Measurements from ENCODE around the gene FASLG. TPM values are rescaled to one million over a fixed set of nuclear protein-coding genes. Genes with fewer than 3 reads are reported as not detected.

The FASLG gene
- total RNA-seq, 6 donors from 2014 or later: 0.46 to 0.91 (median 0.52) TPM; not detected in 2

DNA sequence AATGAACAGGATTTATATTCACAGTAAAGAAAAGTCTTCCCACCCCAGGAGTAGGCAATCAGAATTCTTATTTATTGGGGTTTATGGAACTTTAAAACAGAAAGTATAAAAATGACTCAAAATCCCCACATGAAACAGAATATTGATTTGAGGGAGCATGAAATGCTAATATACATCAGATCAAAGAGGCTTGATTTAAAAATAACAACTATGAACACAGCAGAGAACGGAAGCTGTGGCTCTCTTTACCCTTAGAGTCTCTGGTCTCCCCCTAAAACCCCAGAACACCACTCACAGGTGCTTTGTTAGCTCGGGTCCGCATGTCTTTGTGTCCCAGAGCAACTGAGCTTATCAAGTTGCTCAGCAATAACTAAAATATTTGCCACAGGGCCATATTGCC is 31.2 kb upstream of the FASLG start:
- no peak overlapping the region for H3K4me3 ChIP-seq
- no peak for DNase-seq
- TF ChIP-seq POLR2AphosphoS5 (IDR thresholded peaks at IDR 0.05) (no peak), EP300 (IDR thresholded peaks at IDR 0.05) (no peak), POLR2A (IDR thresholded peaks at IDR 0.05) (no peak)
- TF ChIP-seq, protein P1, sequence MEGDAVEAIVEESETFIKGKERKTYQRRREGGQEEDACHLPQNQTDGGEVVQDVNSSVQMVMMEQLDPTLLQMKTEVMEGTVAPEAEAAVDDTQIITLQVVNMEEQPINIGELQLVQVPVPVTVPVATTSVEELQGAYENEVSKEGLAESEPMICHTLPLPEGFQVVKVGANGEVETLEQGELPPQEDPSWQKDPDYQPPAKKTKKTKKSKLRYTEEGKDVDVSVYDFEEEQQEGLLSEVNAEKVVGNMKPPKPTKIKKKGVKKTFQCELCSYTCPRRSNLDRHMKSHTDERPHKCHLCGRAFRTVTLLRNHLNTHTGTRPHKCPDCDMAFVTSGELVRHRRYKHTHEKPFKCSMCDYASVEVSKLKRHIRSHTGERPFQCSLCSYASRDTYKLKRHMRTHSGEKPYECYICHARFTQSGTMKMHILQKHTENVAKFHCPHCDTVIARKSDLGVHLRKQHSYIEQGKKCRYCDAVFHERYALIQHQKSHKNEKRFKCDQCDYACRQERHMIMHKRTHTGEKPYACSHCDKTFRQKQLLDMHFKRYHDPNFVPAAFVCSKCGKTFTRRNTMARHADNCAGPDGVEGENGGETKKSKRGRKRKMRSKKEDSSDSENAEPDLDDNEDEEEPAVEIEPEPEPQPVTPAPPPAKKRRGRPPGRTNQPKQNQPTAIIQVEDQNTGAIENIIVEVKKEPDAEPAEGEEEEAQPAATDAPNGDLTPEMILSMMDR (IDR thresholded peaks at IDR 0.05): no peak
- H3K36me3 ChIP-seq: no peaks in the 10 kb centered on the region
- no peak for ATAC-seq (ENCODE audit: low FRiP score in 2 of 2)
- H3K27ac ChIP-seq: no peak overlapping the region
- H3K4me1 ChIP-seq: peaks cover 0 to under 1% (median 0%) of the 10 kb centered on the region in 4 donors
- WGBS, 2 donors: 74 to 75% methylated on average over 3 of the region's 3 CpGs
- H3K9me3 ChIP-seq: peaks cover 0 to 4% (median 0%) of the 10 kb centered on the region in 4 donors
- no peaks in the 10 kb centered on the region for H3K27me3 ChIP-seq

DNA sequence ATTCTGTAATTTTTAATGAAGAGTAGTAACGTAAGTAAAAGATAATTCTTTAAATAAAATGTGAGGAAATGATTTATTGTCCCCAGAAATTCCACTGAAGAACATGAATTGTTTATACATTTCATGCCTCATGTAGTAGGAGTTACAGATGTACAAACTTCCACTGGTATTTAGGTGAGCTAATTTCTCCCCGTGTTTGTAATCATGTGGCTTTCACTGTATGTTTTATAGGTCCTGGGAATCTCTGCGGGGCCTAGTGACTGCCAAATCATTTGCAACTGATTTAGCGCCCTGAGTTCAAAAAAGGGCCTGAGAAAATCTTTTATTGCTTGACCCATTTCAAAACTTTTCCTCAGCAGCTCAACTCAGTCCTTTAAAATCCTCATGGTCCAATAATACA is 30.5 kb upstream of the FASLG start:
- H3K36me3 ChIP-seq: no peaks in the 10 kb centered on the region
- TF ChIP-seq EP300 (IDR thresholded peaks at IDR 0.05) (no peak), POLR2AphosphoS5 (IDR thresholded peaks at IDR 0.05) (no peak), POLR2A (IDR thresholded peaks at IDR 0.05) (no peak)
- TF ChIP-seq, protein P1 (IDR thresholded peaks at IDR 0.05): no peak
- H3K4me1 ChIP-seq: no peaks in the 10 kb centered on the region
- H3K27ac ChIP-seq: no peak overlapping the region
- DNase-seq: no peak
- no peak overlapping the region for H3K4me3 ChIP-seq
- no peak for ATAC-seq (ENCODE audit: low FRiP score in 2 of 2)
- 79 to 82% methylated on average over 4 of the region's 4 CpGs for WGBS, 2 donors
- no peaks in the 10 kb centered on the region for H3K27me3 ChIP-seq
- H3K9me3 ChIP-seq: peaks cover 0 to 4% (median 0%) of the 10 kb centered on the region in 4 donors

DNA sequence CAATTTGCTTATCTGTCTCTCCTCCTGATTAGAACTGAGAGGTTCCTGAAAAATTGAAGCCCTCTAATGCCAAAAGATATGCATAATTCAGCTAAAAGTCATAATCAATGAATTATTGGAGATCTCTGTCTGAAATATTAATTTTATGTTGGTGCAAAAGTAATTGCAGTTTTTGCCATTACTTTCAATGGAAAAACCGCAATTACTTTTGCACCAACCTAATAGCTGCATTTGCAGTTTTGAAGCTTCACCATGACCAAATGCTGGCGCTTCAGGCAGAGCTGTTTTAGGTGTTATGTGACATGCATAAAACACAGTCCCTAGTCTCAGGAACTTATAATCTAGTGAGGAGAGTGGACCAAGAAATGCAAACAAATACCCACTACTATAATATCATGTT is 29.7 kb upstream of the FASLG start:
- peaks cover 0 to 4% (median 0%) of the 10 kb centered on the region in 4 donors for H3K9me3 ChIP-seq
- no peak for ATAC-seq (ENCODE audit: low FRiP score in 2 of 2)
- WGBS, 2 donors: 89% methylated on average over 2 of the region's 2 CpGs
- H3K4me3 ChIP-seq: no peak overlapping the region
- TF ChIP-seq, protein P1 (IDR thresholded peaks at IDR 0.05): no peak
- TF ChIP-seq POLR2AphosphoS5 (IDR thresholded peaks at IDR 0.05): no peak
- no peak for TF ChIP-seq POLR2A (IDR thresholded peaks at IDR 0.05)
- TF ChIP-seq EP300 (IDR thresholded peaks at IDR 0.05): no peak
- DNase-seq: no peak
- H3K36me3 ChIP-seq: no peaks in the 10 kb centered on the region
- no peaks in the 10 kb centered on the region for H3K4me1 ChIP-seq
- H3K27me3 ChIP-seq: no peaks in the 10 kb centered on the region
- no peak overlapping the region for H3K27ac ChIP-seq

DNA sequence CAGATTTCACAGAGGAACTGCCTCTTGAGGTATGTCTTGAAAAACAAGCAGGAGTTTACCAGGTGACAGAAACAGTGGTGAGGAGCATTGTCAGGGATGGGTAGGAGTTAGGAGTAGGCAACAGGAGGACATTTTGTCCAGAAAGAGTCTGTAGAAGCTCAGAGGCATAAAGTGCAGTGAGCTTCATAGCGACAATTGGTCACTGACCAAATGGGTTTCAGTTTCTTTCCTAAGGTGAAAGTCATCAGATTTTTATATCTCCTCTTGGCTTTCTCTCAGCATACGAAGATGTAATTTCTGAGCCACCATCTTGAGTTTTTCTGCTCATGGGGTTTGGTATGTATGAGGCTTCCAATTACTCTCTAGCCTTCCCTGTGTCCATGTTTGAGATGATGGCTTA is 29.3 kb upstream of the FASLG start:
- no peak for DNase-seq
- WGBS, 2 donors: 88 to 89% methylated on average over 2 of the region's 2 CpGs
- no peaks in the 10 kb centered on the region for H3K27me3 ChIP-seq
- no peak for ATAC-seq (ENCODE audit: low FRiP score in 2 of 2)
- H3K4me3 ChIP-seq: no peak overlapping the region
- peaks cover 0 to 4% (median 0%) of the 10 kb centered on the region in 4 donors for H3K9me3 ChIP-seq
- no peak for TF ChIP-seq POLR2AphosphoS5 (IDR thresholded peaks at IDR 0.05)
- TF ChIP-seq, protein P1 (IDR thresholded peaks at IDR 0.05): no peak
- TF ChIP-seq EP300 (IDR thresholded peaks at IDR 0.05): no peak
- no peak for TF ChIP-seq POLR2A (IDR thresholded peaks at IDR 0.05)
- no peak overlapping the region for H3K27ac ChIP-seq
- H3K4me1 ChIP-seq: no peaks in the 10 kb centered on the region
- no peaks in the 10 kb centered on the region for H3K36me3 ChIP-seq

DNA sequence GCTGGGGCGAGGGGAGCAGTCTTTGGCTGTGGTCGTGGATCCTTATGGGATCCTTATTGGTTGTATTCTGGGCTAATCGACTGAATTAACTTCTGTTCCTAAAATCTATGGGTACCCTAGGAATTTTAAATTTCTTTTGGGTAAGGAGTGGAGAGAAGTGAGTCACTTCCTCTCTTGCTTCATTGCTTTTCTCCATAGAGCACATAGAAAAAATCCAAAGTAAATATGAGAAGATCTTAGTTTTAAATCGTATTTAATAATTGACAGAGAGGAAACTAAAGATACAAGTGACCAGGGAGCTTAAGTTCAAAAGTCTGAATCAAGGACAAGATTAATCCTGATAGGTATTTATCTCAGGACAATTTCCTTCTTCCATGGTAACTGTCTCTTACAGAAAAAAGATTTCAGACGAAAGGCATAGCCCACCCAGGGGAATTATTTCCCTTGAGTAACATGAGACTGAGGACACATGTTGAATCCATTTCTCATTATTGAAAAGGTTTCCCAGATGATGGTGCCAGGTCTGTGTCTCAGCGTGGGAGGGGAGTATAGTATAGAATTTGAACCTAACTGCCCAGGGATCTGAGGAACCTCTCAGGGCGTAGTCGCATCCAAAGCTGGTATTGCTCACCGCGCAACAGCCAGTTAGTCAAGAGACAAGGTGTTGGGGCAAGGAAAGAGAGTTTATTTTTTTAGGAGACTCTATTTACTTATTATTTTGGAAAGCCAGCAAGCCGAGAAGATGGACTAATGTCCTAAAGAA is 28.7 kb upstream of the FASLG start:
- WGBS, 2 donors: 88 to 93% methylated on average over 11 of the region's 11 CpGs
- Histone ChIP-seq H3K27me3 (no peaks in the 10 kb centered on the region), H3K27ac (no peak overlapping the region), H3K4me1 (no peaks in the 10 kb centered on the region), H3K9me3 (peaks cover 0 to 4% (median 0%) of the 10 kb centered on the region in 4 donors), H3K36me3 (no peaks in the 10 kb centered on the region), H3K4me3 (no peak overlapping the region)
- ATAC-seq (ENCODE audit: low FRiP score in 2 of 2) (no peak), DNase-seq (no peak)
- no peak for TF ChIP-seq EP300 (IDR thresholded peaks at IDR 0.05)
- no peak for TF ChIP-seq POLR2A (IDR thresholded peaks at IDR 0.05)
- TF ChIP-seq, protein P1 (IDR thresholded peaks at IDR 0.05): no peak
